Panc1 (cell line): ENCODE measurements around the gene PXDN. TPM values are rescaled to one million over a fixed set of nuclear protein-coding genes. Genes with fewer than 3 reads are reported as not detected.

Experiments used
- ATAC-seq: fragments of 200-7000 bp; cut with Tn5 transposase; 2 replicates; pipeline ENCODE4 v1.9.1; 2020; ENCODE audit warnings: mild to moderate bottlenecking, moderate library complexity
- BruUV-seq: library from RNA; stranded (reverse); fragments of 400-500 nt; replicated peaks from 2 replicates; lab custom pipeline; 2021; lab: Mats Ljungman, UMichigan
- CTCF ChIA-PET: fragments of 300-600 bp; sonication (Branson Sonifier 250); formaldehyde crosslinking; loops from one replicate; lab custom pipeline; 2022; ENCODE audit warnings: antibody characterized with exemption; lab: Charles Lee
- POLR2A ChIA-PET: fragments of 300-600 bp; sonication (Branson Sonifier 250); formaldehyde crosslinking; loops from one replicate; lab custom pipeline; 2022; ENCODE audit warnings: antibody characterized with exemption; lab: Charles Lee
- DNase-seq: peaks from one replicate; pipeline ENCODE4 v3.0.0-alpha.2; 2010; ENCODE audit warnings: low read depth, low spot score
- H3K27ac ChIP-seq: 2 replicates; pipeline ENCODE4 v1.5.1; 2011; ENCODE audit warnings: mild to moderate bottlenecking, low read length, inconsistent platforms
- H3K27me3 ChIP-seq: fragments of 200-500 bp; sonication (Bioruptor generic); 2 replicates; pipeline ENCODE4 v1.6.0; 2014; ENCODE audit warnings: low read length, inconsistent platforms; ENCODE audit not compliant: control insufficient read depth, insufficient read depth
- H3K36me3 ChIP-seq: fragments of 200-500 bp; sonication (Bioruptor generic); 2 replicates; pipeline ENCODE4 v1.5.1; 2014; ENCODE audit warnings: inconsistent platforms, mild to moderate bottlenecking, low read length, moderate library complexity; ENCODE audit not compliant: control insufficient read depth, insufficient read depth
- H3K4me1 ChIP-seq: 2 replicates; pipeline ENCODE4 v1.5.1; 2011; ENCODE audit warnings: inconsistent platforms, mild to moderate bottlenecking, low read length, moderate library complexity; ENCODE audit not compliant: control insufficient read depth, insufficient read depth
- H3K4me3 ChIP-seq, 2 experiments: 2 replicates each; pipeline ENCODE4 v1.5.1; 2011 to 2012; ENCODE audit warnings: low read depth in 2 of 2, low read length in 2 of 2, mild to moderate bottlenecking in 2 of 2, inconsistent platforms in 1 of 2, moderate library complexity in 1 of 2
- H3K9me3 ChIP-seq: fragments of 200-500 bp; sonication (Bioruptor generic); 2 replicates; pipeline ENCODE4 v1.5.1; 2014; ENCODE audit warnings: low read depth, mild to moderate bottlenecking, inconsistent platforms, low read length, moderate library complexity; ENCODE audit not compliant: control insufficient read depth, insufficient read depth
- CTCF ChIP-seq: fragments of 450-650 bp; IDR thresholded peaks from 2 replicates; pipeline ENCODE4 v1.5.1; 2017; ENCODE audit warnings: mild to moderate bottlenecking
- POLR2AphosphoS5 ChIP-seq: IDR thresholded peaks from 2 replicates; pipeline ENCODE4 v1.6.1; 2012; ENCODE audit warnings: mild to moderate bottlenecking, low read depth, low read length, moderate library complexity
- REST ChIP-seq, 2 experiments: IDR thresholded peaks; 2 replicates each; pipeline ENCODE4 v1.6.1; 2011 to 2012; ENCODE audit warnings: low read depth in 2 of 2, control low read depth in 1 of 2, low read length in 1 of 2, mild to moderate bottlenecking in 1 of 2, moderate library complexity in 1 of 2; ENCODE audit not compliant: insufficient read depth in 1 of 2
- SIN3A ChIP-seq: IDR thresholded peaks from 2 replicates; pipeline ENCODE4 v1.6.1; 2012; ENCODE audit warnings: low read depth, mild to moderate bottlenecking, low read length, moderate library complexity, borderline replicate concordance; ENCODE audit not compliant: insufficient read depth
- TCF7L2 ChIP-seq: IDR thresholded peaks from 2 replicates; pipeline ENCODE4 v1.6.1; 2011; ENCODE audit warnings: mild to moderate bottlenecking, low read depth, low read length, inconsistent platforms
- in situ Hi-C: cut with HindIII; loops from 2 replicates; pipeline ENCODE4 v1.10.0; 2016; ENCODE audit warnings: low sequenced_read_pairs, low pct_unique_long_range_greater_than_20kb
- intact Hi-C: fragments of 100-400 bp; cut with micrococcal nuclease; formaldehyde crosslinking; loops from one replicate; pipeline ENCODE4 v1.10.0; 2022; ENCODE audit not compliant: unreplicated experiment
- total RNA-seq: library from RNA; stranded (reverse); gene quantifications from one replicate; pipeline ENCODE4 v1.2.1, GENCODE V29; 2021; ENCODE audit not compliant: unreplicated experiment

Gene PXDN
- total RNA-seq, 1 experiment from 2014 or later, result 2.5 TPM

- Histone ChIP-seq H3K4me3 (no peak overlapping the region), H3K27me3 (no peaks in the 10 kb centered on the region), H3K27ac (no peak overlapping the region), H3K36me3 (no peaks in the 10 kb centered on the region), H3K9me3 (no peaks in the 10 kb centered on the region), H3K4me1 (no peaks in the 10 kb centered on the region)
- DNase-seq (no peak), ATAC-seq (no peak)
- no peak for TF ChIP-seq REST (IDR thresholded peaks at IDR 0.05; ENCODE audit: insufficient read depth in 1 of 2, low read depth in 2 of 2, low read length in 1 of 2)
- TF ChIP-seq CTCF, result no peak
- no peak for TF ChIP-seq TCF7L2
- in situ Hi-C loops (no loop called here), intact Hi-C loops (no loop called here)
- CTCF ChIA-PET, result interaction anchor here (0.5 to 0.9 kb wide), 2 partner anchors 50 to 235 kb away, joined by 3 read pairs; no protein-coding TSS in a partner anchor
- POLR2A ChIA-PET, result no interaction called here
- no TSS peak for BruUV-seq
Measured at GRCh38 chr2:1781291-1782080, 37.2 kb upstream of the PXDN start.

DNA sequence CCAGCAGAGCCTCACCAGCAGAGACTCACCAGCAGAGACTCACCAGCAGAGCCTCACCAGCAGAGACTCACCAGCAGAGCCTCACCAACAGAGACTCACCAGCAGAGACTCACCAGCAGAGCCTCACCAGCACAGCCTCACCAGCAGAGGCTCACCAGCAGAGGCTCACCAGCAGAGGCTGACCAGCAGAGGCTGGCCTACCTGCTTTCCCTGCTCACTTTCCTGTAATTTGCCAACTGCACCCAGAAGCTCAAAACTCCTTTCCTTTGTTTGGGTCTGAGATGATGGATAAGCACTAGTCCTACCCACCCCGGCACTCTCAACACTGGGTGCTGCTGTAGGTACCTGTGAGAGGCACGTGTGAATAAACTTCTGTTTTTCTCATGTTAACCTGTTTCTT lies 36.4 kb upstream of the PXDN start:
- CTCF ChIA-PET, result interaction anchor here (0.9 kb wide), 1 partner anchor 235 kb away, joined by 3 read pairs; no protein-coding TSS in a partner anchor
- intact Hi-C loops, result no loop called here

More for the DNA sequence above, 36.4 kb upstream of the PXDN start:
- POLR2A ChIA-PET, result no interaction called here
- Histone ChIP-seq H3K4me1 (no peaks in the 10 kb centered on the region), H3K36me3 (no peaks in the 10 kb centered on the region), H3K9me3 (no peaks in the 10 kb centered on the region), H3K27ac (no peak overlapping the region), H3K4me3 (no peak overlapping the region), H3K27me3 (no peaks in the 10 kb centered on the region)
- DNase-seq (no peak), ATAC-seq (no peak)
- BruUV-seq, result no TSS peak
- in situ Hi-C loops, result no loop called here
- TF ChIP-seq SIN3A (no peak), REST (IDR thresholded peaks at IDR 0.05; ENCODE audit: insufficient read depth in 1 of 2, low read depth in 2 of 2, low read length in 1 of 2) (no peak), CTCF (no peak), POLR2AphosphoS5 (no peak), TCF7L2 (no peak)
